ENCODE results near the gene TDRD1.

TDRD1 gene

DNA sequence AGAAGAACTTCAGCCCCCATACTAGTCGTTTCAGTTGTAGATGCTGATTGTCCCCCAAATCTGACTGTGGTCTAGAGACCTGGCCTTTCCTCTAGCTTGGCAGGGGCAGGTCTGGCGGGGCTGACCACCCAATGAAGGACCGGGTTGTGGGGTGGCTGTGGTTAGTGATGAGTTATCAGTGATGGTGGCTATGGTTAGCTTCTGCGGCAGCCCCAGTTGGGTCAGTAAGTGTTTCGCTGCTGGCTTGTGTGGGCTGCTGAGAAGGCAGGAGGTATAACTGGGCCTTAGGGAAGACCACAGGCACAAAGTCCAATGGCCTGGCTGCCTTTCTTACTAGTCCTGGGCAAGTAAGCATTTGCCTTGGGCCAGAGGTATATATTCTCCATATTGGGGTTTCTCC lies 81.2 kb downstream of the TDRD1 start:
- no peak for DNase-seq (ENCODE audit: low read depth, low spot score)

DNA sequence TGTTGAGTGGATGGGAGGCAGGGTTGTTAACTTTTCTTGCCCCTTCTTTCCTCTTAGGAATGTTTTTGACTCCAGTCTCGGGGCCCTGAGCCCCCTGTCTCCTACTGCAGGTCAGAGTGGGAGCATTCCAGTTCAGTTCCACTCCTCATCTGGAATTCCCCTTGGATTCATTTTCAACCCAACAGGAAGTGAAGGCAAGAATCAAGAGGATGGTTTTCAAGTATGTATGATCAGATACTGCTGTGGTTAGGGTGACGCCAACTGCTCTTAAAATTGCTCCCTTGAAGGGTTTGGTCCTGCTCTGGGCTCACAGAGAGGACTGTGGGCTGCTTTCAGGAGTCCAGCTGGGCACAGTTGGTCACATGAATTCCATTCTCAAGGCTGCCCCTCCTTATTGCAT lies 81.9 kb downstream of the TDRD1 start:
- no peak for DNase-seq (ENCODE audit: low read depth, low spot score)

DNA sequence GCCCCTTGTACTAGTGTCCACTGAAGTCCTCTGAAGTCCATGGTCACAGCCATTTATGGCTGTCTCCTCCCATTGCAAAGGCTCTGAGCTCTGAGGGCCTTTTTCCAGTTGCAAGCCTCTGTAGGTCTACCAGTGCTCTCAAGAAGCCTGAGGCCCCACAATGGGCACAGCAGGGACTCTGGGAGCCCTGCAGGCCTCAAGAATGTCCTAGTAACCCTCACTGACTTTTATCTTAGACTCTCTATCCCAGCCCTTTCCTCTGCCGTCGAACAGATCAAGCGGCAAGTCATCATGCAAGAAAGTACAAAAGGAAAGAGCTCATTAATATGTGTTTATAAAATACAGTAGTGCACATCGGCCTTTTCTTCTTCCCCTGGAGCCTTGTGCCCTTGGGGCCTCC lies 83.3 kb downstream of the TDRD1 start:
- DNase-seq (ENCODE audit: low read depth, low spot score), result peak; percentile 46

GRCh38 chr10:114265392-114266053 lies 86.4 kb downstream of the TDRD1 start:
- DNase-seq (ENCODE audit: low read depth, low spot score), result no peak

- no peak for DNase-seq (ENCODE audit: low read depth, low spot score)
Observed at GRCh38 chr10:114266521-114266920, 87.4 kb downstream of the TDRD1 start.

- DNase-seq (ENCODE audit: low read depth, low spot score), result no peak
Observed at GRCh38 chr10:114271075-114271778, 92.1 kb downstream of the TDRD1 start.

- DNase-seq (ENCODE audit: low read depth, low spot score), result peak; percentile 51
Observed at GRCh38 chr10:114271779-114272167, 92.6 kb downstream of the TDRD1 start.

GRCh38 chr10:114272696-114273095 lies 93.5 kb downstream of the TDRD1 start:
- DNase-seq (ENCODE audit: low read depth, low spot score), result no peak

DNA sequence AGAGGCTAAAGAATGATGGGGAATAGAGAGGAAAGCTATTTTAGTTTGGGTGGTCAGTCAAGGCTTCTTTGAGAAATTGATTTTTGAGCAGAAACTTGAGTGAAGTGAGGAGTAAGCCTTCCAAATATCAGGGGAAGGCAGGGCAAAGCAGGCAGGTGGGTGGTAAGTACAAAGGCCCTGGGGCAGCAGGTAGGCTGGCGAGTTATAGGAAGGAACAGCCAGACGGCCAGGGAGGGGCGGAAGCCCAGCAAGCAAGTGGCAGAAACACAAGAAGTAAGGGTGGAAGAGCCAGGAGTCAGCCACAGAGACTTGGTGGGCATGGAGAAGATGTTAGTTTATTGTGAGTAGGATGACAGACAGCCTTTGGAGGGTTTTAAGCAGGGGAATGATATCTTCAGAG lies 94.8 kb downstream of the TDRD1 start:
- no peak for DNase-seq (ENCODE audit: low read depth, low spot score)

GRCh38 chr10:114274616-114275453 lies 95.7 kb downstream of the TDRD1 start:
- DNase-seq (ENCODE audit: low read depth, low spot score), result no peak

GRCh38 chr10:114276066-114276465 lies 96.9 kb downstream of the TDRD1 start:
- DNase-seq (ENCODE audit: low read depth, low spot score), result no peak

DNA sequence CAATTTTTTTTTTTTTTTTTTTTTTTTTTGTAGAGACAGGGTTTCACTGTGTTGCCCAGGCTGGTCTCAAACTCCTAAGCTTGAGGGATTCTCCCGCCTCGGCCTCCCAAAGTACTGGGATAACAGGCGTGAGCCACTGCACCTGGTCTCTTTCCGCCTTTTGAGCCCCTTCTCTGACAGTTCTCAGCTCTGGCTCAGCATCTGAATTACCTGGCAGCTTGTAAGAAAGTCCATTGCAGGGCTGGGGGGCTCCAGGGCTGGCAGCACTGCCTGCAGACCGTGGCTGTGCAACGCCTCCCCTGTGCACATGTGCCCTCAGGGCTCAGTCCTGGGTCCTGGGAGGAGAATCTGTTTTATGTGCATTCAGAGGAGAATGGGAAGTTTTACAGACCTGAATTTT lies 97.5 kb downstream of the TDRD1 start:
- DNase-seq (ENCODE audit: low read depth, low spot score), result peak; percentile 39

DNA sequence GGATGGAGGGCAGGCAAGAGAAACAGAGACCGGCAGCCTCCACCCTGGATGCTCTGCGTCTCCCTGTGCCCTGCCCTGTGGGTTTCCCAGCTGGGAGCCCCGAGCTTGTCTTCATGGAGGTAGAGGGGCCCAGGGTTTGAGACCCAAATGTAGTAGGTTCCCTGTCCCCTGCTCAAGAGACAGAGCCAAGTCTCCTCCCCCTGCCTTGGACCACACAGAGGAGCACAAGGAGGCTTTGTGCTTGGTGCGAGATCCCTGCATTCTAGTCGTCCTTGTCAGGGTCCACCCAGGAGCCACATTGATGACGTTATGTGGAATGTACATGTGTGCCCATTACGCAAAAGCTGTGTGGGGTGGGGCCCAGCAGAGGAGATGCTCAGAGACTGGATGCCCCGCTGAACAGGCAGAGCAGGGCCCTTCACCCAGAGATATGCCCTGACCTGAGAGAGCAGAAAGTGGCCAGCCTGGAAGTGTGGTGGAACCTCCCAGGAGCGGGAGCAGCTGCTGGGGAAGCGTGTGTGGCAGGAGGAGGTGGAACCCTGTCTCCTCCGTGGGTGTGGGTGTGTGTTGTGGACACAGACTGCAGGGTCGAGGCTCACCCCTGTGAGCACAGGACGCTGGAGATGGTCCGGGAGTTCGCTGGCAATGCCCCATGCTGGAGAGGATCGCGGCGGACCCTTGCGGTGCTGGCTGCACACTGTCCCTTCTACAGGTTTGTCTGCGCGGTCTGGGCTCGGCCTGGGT lies 99.2 kb downstream of the TDRD1 start:
- no peak for DNase-seq (ENCODE audit: low read depth, low spot score)

DNA sequence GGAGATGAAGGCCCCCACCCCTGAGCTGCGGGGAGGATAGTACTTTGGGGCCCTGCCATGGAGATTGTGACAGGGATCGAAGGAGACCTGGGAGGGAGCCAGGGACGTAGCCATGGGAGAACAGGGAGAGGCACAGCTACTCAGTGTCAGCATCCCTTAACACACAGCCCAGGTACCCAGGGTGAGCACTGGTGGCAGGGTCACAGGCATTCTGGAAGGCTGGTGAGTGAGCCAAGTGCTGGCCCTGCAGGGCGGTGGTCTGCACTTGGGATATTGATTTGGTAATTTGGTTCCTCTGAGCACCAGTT lies 99.7 kb downstream of the TDRD1 start:
- no peak for DNase-seq (ENCODE audit: low read depth, low spot score)

GRCh38 chr10:114279289-114279688 lies 100.1 kb downstream of the TDRD1 start:
- DNase-seq (ENCODE audit: low read depth, low spot score), result no peak

GRCh38 chr10:114279901-114280644 lies 100.9 kb downstream of the TDRD1 start:
- DNase-seq (ENCODE audit: low read depth, low spot score), result no peak

GRCh38 chr10:114281006-114281405 lies 101.9 kb downstream of the TDRD1 start:
- DNase-seq (ENCODE audit: low read depth, low spot score), result no peak

DNA sequence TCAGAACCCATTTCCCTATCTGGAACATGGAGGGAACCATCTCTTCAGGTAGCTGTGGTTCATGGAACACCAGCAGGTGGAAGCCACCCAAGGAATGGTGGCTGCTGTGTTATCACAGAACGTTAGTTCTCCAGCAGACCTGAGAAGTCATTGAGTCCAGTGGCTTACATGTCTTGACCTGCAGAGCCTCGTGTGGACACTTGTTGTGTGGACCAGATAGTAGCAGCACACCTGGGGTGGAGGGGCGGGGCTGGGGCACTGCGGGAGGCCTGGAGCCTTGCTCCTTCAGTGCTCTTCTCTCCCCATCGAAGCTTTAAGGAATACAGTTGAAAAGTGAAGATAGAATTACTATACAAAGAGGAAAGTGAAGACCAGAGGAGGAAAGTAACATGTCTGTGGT lies 102.3 kb downstream of the TDRD1 start:
- no peak for DNase-seq (ENCODE audit: low read depth, low spot score)

All from ELF-1 (cell line).